GM19455 (cell line): ENCODE data around the gene GPR151.

Source experiments
- ATAC-seq: cut with Tn5 transposase; IDR thresholded peaks from one replicate; pipeline ENCODE4 v1.9.1; 2021; ENCODE audit not compliant: unreplicated experiment

Gene GPR151

GRCh38 chr5:146521403-146522106 lies 5.6 kb upstream of the GPR151 start:
- no peak for ATAC-seq

GRCh38 chr5:146520731-146521130 lies 4.7 kb upstream of the GPR151 start:
- ATAC-seq = no peak

- no peak for ATAC-seq
Measured at GRCh38 chr5:146519554-146519953, 3.6 kb upstream of the GPR151 start.

GRCh38 chr5:146515473-146516150 lies 378 bp downstream of the GPR151 start:
- no peak for ATAC-seq

- no peak for ATAC-seq
Measured at GRCh38 chr5:146514575-146514974, 1.4 kb downstream of the GPR151 start.

GRCh38 chr5:146513462-146513861 lies 2.5 kb downstream of the GPR151 start:
- ATAC-seq = no peak

- no peak for ATAC-seq
Measured at GRCh38 chr5:146510559-146511125, 5.3 kb downstream of the GPR151 start.

GRCh38 chr5:146507428-146507827 lies 8.6 kb downstream of the GPR151 start:
- no peak for ATAC-seq

- no peak for ATAC-seq
Measured at GRCh38 chr5:146499680-146500079, 16.3 kb downstream of the GPR151 start.

- ATAC-seq = no peak
Measured at GRCh38 chr5:146494656-146495055, 21.3 kb downstream of the GPR151 start.

- no peak for ATAC-seq
Measured at GRCh38 chr5:146490089-146490843, 25.7 kb downstream of the GPR151 start.

GRCh38 chr5:146484714-146485391 lies 31.1 kb downstream of the GPR151 start:
- no peak for ATAC-seq

GRCh38 chr5:146482775-146483174 lies 33.2 kb downstream of the GPR151 start:
- no peak for ATAC-seq

- ATAC-seq = no peak
Measured at GRCh38 chr5:146475906-146476305, 40.1 kb downstream of the GPR151 start.

GRCh38 chr5:146475190-146475780 lies 40.7 kb downstream of the GPR151 start:
- no peak for ATAC-seq

GRCh38 chr5:146474065-146474464 lies 41.9 kb downstream of the GPR151 start:
- no peak for ATAC-seq

GRCh38 chr5:146467760-146468159 lies 48.2 kb downstream of the GPR151 start:
- no peak for ATAC-seq

GRCh38 chr5:146466521-146467349 lies 49.3 kb downstream of the GPR151 start:
- no peak for ATAC-seq

- ATAC-seq = no peak
Measured at GRCh38 chr5:146463446-146463845, 52.5 kb downstream of the GPR151 start.
